ENCODE measurements around the gene HDAC4. TPM values are rescaled to one million over a fixed set of nuclear protein-coding genes. Genes with fewer than 3 reads are reported as not detected.

Gene HDAC4
- total RNA-seq, 1 experiment from 2014 or later = 47.6 TPM

GRCh38 chr2:239438368-239438767 lies 37.5 kb upstream of the HDAC4 start:
- no peak overlapping the region for H3K4me2 ChIP-seq (ENCODE audit: low read length)
- no peak for ATAC-seq
- no peak overlapping the region for H3K9ac ChIP-seq (ENCODE audit: low read length)
- no peak for DNase-seq (ENCODE audit: low read depth, low spot score)
- ChIA-PET CTCF (no interaction called here), RAD21 (ENCODE audit: low non-redundant PET in 1 of 2, low total read pairs in 2 of 2, uncharacterized antibody in 2 of 2, unreplicated experiment in 2 of 2) (no interaction called here), POLR2A (no interaction called here)
- H2AFZ ChIP-seq (ENCODE audit: low read depth, low read length, poor library complexity, severe bottlenecking) = no peak overlapping the region
- TF ChIP-seq CBX3 (IDR thresholded peaks at IDR 0.05; ENCODE audit: low read depth) = no peak
- TF ChIP-seq SP1 (IDR thresholded peaks at IDR 0.05; ENCODE audit: low read depth) = no peak
- TF ChIP-seq YY1 (IDR thresholded peaks at IDR 0.05; ENCODE audit: extremely low read depth, insufficient replicate concordance, low read depth, low read length) = no peak
- TF ChIP-seq ELF1 (IDR thresholded peaks at IDR 0.05; ENCODE audit: borderline replicate concordance, low read depth) = no peak
- TF ChIP-seq TCF7L2 (IDR thresholded peaks at IDR 0.05; ENCODE audit: borderline replicate concordance, extremely low read depth, insufficient read depth, insufficient read length) = no peak
- TF ChIP-seq SRF (IDR thresholded peaks at IDR 0.05; ENCODE audit: low read depth) = no peak
- TF ChIP-seq ZNF274 (IDR thresholded peaks at IDR 0.05; ENCODE audit: low read depth, low read length) = no peak
- TF ChIP-seq RAD21 (IDR thresholded peaks at IDR 0.05; ENCODE audit: low read depth) = no peak
- TF ChIP-seq CTCF (IDR thresholded peaks at IDR 0.05 in 2 of 3, conservative IDR thresholded peaks at IDR 0.05 in 1 of 3; ENCODE audit: borderline replicate concordance in 1 of 3, insufficient read depth in 1 of 3, low read depth in 2 of 3, low read length in 2 of 3) = no peak
- TF ChIP-seq ZFX (IDR thresholded peaks at IDR 0.05) = no peak
- no peak for TF ChIP-seq JUND (IDR thresholded peaks at IDR 0.05)
- H3K4me1 ChIP-seq (ENCODE audit: control insufficient read depth in 1 of 2, insufficient read depth in 2 of 2, low read length in 2 of 2) = peaks cover 0 to 12% of the 10 kb centered on the region in 2 experiments; a peak in 2 of 4 replicates
- no peak overlapping the region for H3K27ac ChIP-seq (ENCODE audit: low read depth, low read length)
- intact Hi-C loops (cut with micrococcal nuclease) = no loop called here
- no TSS peak for BruUV-seq (replicated peaks)
- no peaks in the 10 kb centered on the region for H3K27me3 ChIP-seq (ENCODE audit: insufficient read depth, low read length)
- H3K9me2 ChIP-seq (ENCODE audit: insufficient read depth) = no peaks in the 10 kb centered on the region
- H3K79me2 ChIP-seq (ENCODE audit: insufficient read depth, low read length) = no peaks in the 10 kb centered on the region
- no peak overlapping the region for H3K4me3 ChIP-seq (replicated peaks in 1 of 2; ENCODE audit: low read depth in 1 of 2, low read length in 2 of 2)
- no peaks in the 10 kb centered on the region for H3K9me3 ChIP-seq (ENCODE audit: control insufficient read depth in 1 of 2, insufficient read depth in 1 of 2, low read depth in 1 of 2, low read length in 2 of 2)
- H4K20me1 ChIP-seq (ENCODE audit: insufficient read depth) = no peaks in the 10 kb centered on the region
- H3K36me3 ChIP-seq (ENCODE audit: control insufficient read depth in 1 of 2, insufficient read depth in 2 of 2, low read length in 2 of 2) = no peaks in the 10 kb centered on the region
